Ovary (tissue), 9 donors: ENCODE measurements around the gene MAPK8IP2. TPM values are rescaled to one million over a fixed set of nuclear protein-coding genes. Genes with fewer than 3 reads are reported as not detected.

ENCODE experiments used
- DNase-seq, 5 donors: peaks; one replicate each; pipeline ENCODE4 v3.0.0-alpha.2; 2019 to 2020
- H3K27ac ChIP-seq, 2 donors: fragments of 200-600 bp; one replicate each; pipeline versions ENCODE4 v1.5.1 to v1.8.0; 2019 to 2022
- H3K27me3 ChIP-seq: fragments of 200-600 bp; one replicate; pipeline ENCODE4 v1.8.0; 2022
- H3K36me3 ChIP-seq: fragments of 200-600 bp; sonication (generic); one replicate; pipeline ENCODE4 v1.5.1; 2019
- H3K4me1 ChIP-seq: one replicate; pipeline ENCODE4 v1.8.1; 2013; ENCODE audit warnings: mild to moderate bottlenecking, moderate library complexity; ENCODE audit not compliant: insufficient read depth
- H3K4me3 ChIP-seq: fragments of 200-600 bp; sonication (generic); one replicate; pipeline ENCODE4 v1.5.1; 2017
- H3K9me3 ChIP-seq, 2 donors: fragments of 200-600 bp in 1 of 2; sonication (generic) in 1 of 2; one replicate each; pipeline versions ENCODE4 v1.5.1 to v1.8.1; 2013 to 2019; ENCODE audit warnings: mild to moderate bottlenecking in 1 of 2, moderate library complexity in 1 of 2
- EP300 ChIP-seq: sonication (generic); formaldehyde crosslinking; IDR thresholded peaks from one replicate; pipeline ENCODE4 v1.6.1; 2017; ENCODE audit warnings: antibody characterized with exemption
- POLR2A ChIP-seq: fragments of 450-650 bp; IDR thresholded peaks from one replicate; pipeline ENCODE4 v1.6.1; 2017; ENCODE audit warnings: antibody characterized with exemption, mild to moderate bottlenecking, moderate library complexity
- WGBS, 3 donors: extraction: QIAGEN DNeasy Blood & Tissue Kit in 1 of 3; methylation state at CpG; one replicate each; pipeline versions ENCODE4 v1.1.5 to v1.1.7; 2013 to 2017; 5-methylcytosine and 5-hydroxymethylcytosine counted together
- intact Hi-C, 4 donors: fragments of 100-400 bp; cut with DNase I; formaldehyde crosslinking; loops; one replicate each; pipeline versions ENCODE4 v1.11.0 to v1.15.1; 2022 to 2023
- polyA plus RNA-seq, 2 donors: library from polyadenylated mRNA; stranded (reverse); fragments of 200-250 nt in 1 of 2; fragments of 350-450 nt in 1 of 2; fragmentation: Illumina TruSeq in 1 of 2; extraction: RNeasy Lipid Tissue Mini Kit (QIAGEN cat#74804) in 1 of 2; gene quantifications; one replicate each; pipeline ENCODE4 v1.2.3, GENCODE V29; 2013 to 2014
- total RNA-seq, 7 donors: library from RNA; depleted of rRNA in 2 of 7; stranded (reverse); fragments of >200 nt in 2 of 7; fragmentation: NEBNext Ultra II Directional in 3 of 7; extraction: Animal tissue kit (Norgen Biotek cat#: 25700) in 3 of 7; gene quantifications; one replicate each; pipeline versions ENCODE4 v1.1.0 to v1.2.4, GENCODE V29; 2016 to 2023
- TF ChIP-seq, protein P1 (sequence below), 3 donors: fragments of 450-650 bp in 2 of 3; fragments of 200-600 bp in 1 of 3; IDR thresholded peaks; one replicate each; pipeline versions ENCODE4 v1.5.1 to v1.8.0; 2016 to 2022; ENCODE audit warnings: antibody characterized with exemption in 3 of 3, mild to moderate bottlenecking in 1 of 3
- donor health status: DM: no; HTN: no; CAD: no; lungs with moderate emphysema.
- donor health status: DM: no; HTN: no; CAD: no.
- donor health status: Bipolar disorder and iron deficiency.
- donor health status: DM: yes; HTN: yes; CAD: no.
- donor health status: DM: no; HTN: no; CAD: no.
- donor health status: DM: yes; HTN: yes; CAD: no.

MAPK8IP2 gene
- total and polyA plus RNA-seq, 9 donors = 1.1 to 28.4 (median 9.4) TPM

DNA sequence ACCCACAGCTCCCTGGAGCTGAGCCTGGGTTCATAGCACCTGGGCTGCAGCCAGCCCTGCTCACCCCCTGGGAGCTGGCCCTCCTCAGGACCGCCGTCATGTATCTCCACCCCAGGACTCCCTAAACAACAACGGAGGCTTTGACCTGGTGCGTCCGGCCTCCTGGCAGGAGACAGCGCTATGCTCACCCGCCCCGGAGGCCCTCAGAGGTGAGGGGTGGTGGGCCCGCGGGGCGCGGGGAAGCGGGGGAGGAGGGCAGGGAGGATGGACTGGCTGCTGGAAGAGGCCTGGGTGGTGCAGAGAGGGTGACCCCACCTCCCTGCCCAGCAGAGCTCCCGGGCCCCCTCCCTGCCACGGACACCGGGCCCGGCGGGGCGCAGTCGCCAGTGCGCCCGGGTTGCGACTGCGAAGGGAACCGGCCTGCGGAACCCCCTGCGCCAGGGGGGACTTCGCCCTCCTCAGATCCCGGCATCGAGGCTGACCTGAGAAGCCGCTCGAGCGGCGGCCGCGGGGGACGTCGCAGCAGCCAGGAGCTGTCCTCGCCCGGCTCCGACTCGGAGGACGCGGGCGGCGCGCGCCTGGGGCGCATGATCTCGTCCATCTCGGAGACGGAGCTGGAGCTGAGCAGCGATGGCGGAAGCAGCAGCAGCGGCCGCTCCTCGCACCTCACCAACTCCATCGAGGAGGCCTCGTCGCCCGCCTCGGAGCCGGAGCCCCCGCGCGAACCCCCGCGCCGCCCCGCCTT lies 3.1 kb downstream of the MAPK8IP2 start:
- WGBS, 3 donors = 54 to 73% (median 67%) methylated on average over 65 to 70 of the region's 70 CpGs
- no peaks in the 10 kb centered on the region for H3K27me3 ChIP-seq
- no peaks in the 10 kb centered on the region for H3K36me3 ChIP-seq
- H3K4me3 ChIP-seq = no peak overlapping the region
- intact Hi-C loops = no loop called here
- no peak overlapping the region for H3K27ac ChIP-seq
- no peak for DNase-seq
- TF ChIP-seq, protein P1, sequence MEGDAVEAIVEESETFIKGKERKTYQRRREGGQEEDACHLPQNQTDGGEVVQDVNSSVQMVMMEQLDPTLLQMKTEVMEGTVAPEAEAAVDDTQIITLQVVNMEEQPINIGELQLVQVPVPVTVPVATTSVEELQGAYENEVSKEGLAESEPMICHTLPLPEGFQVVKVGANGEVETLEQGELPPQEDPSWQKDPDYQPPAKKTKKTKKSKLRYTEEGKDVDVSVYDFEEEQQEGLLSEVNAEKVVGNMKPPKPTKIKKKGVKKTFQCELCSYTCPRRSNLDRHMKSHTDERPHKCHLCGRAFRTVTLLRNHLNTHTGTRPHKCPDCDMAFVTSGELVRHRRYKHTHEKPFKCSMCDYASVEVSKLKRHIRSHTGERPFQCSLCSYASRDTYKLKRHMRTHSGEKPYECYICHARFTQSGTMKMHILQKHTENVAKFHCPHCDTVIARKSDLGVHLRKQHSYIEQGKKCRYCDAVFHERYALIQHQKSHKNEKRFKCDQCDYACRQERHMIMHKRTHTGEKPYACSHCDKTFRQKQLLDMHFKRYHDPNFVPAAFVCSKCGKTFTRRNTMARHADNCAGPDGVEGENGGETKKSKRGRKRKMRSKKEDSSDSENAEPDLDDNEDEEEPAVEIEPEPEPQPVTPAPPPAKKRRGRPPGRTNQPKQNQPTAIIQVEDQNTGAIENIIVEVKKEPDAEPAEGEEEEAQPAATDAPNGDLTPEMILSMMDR (IDR thresholded peaks at IDR 0.05) = no peak
- no peak for TF ChIP-seq POLR2A
- no peak for TF ChIP-seq EP300
- H3K4me1 ChIP-seq = peaks cover 2% of the 10 kb centered on the region
- H3K9me3 ChIP-seq = no peaks in the 10 kb centered on the region

DNA sequence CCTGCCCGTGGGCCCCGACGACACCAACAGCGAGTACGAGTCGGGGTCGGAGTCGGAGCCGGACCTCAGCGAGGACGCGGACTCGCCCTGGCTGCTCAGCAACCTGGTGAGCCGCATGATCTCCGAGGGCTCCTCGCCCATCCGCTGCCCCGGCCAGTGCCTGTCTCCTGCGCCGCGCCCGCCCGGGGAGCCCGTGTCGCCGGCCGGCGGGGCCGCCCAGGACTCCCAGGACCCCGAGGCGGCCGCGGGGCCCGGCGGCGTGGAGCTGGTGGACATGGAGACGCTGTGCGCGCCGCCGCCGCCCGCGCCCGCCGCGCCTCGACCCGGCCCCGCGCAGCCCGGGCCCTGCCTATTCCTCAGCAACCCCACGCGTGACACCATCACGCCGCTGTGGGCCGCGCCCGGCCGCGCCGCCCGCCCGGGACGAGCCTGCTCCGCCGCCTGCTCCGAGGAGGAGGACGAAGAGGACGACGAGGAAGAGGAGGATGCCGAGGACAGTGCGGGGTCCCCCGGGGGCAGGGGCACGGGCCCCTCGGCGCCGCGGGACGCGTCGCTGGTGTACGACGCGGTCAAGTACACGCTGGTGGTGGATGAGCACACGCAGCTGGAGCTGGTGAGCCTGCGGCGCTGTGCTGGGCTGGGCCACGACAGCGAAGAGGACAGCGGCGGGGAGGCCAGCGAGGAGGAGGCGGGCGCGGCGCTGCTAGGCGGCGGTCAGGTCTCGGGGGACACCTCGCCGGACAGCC lies 3.8 kb downstream of the MAPK8IP2 start:
- H3K27me3 ChIP-seq = no peaks in the 10 kb centered on the region
- no peaks in the 10 kb centered on the region for H3K36me3 ChIP-seq
- no peak overlapping the region for H3K4me3 ChIP-seq
- WGBS, 3 donors = 79 to 84% (median 82%) methylated on average over 59 to 103 of the region's 103 CpGs
- intact Hi-C loops = no loop called here
- no peaks in the 10 kb centered on the region for H3K9me3 ChIP-seq
- H3K4me1 ChIP-seq = peaks cover 2% of the 10 kb centered on the region
- no peak for DNase-seq
- TF ChIP-seq EP300 (no peak), POLR2A (no peak)
- TF ChIP-seq, protein P1 (IDR thresholded peaks at IDR 0.05) = no peak
- H3K27ac ChIP-seq = no peak overlapping the region

GRCh38 chr22:50605002-50605612 lies 4.5 kb downstream of the MAPK8IP2 start:
- H3K4me3 ChIP-seq = no peak overlapping the region
- DNase-seq = no peak
- H3K4me1 ChIP-seq = no peaks in the 10 kb centered on the region
- intact Hi-C loops = no loop called here
- 86 to 88% (median 86%) methylated on average over 23 of the region's 23 CpGs for WGBS, 3 donors
- H3K9me3 ChIP-seq = no peaks in the 10 kb centered on the region
- TF ChIP-seq POLR2A = no peak
- TF ChIP-seq EP300 = no peak
- TF ChIP-seq, protein P1 (IDR thresholded peaks at IDR 0.05) = no peak
- H3K27ac ChIP-seq = no peak overlapping the region
- no peaks in the 10 kb centered on the region for H3K36me3 ChIP-seq
- H3K27me3 ChIP-seq = no peaks in the 10 kb centered on the region

DNA sequence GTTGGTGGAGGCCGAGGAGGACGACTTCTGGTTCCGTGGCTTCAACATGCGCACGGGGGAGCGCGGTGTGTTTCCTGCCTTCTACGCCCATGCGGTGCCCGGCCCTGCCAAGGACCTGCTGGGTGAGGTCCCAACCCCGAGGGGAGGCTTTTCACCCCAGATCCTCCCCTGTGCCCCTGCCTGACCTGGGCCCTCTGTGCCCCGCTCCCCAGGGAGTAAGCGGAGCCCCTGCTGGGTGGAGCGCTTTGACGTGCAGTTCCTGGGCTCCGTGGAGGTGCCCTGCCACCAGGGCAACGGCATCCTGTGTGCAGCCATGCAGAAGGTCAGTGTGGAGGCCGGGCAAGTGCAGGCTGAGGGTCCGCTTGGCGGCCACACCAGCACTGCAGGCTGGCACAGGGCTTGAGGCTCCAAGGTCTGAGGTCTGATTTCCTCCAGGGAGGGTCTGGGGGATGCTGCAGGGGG lies 5.1 kb downstream of the MAPK8IP2 start:
- Histone ChIP-seq H3K27me3 (no peaks in the 10 kb centered on the region), H3K36me3 (no peaks in the 10 kb centered on the region), H3K27ac (no peak overlapping the region), H3K9me3 (no peaks in the 10 kb centered on the region), H3K4me3 (no peak overlapping the region), H3K4me1 (no peaks in the 10 kb centered on the region)
- TF ChIP-seq EP300 = no peak
- no peak for TF ChIP-seq POLR2A
- TF ChIP-seq, protein P1 (IDR thresholded peaks at IDR 0.05) = no peak
- intact Hi-C loops = no loop called here
- no peak for DNase-seq
- WGBS, 3 donors = 83 to 90% (median 89%) methylated on average over 20 of the region's 20 CpGs
